ENCODE measurements around the gene LIPE.

Gene LIPE

GRCh38 chr19:42397263-42398166 is 29.7 kb downstream of the LIPE start:
- no peaks in the 10 kb centered on the region for H3K9me3 ChIP-seq (ENCODE audit: insufficient read depth, low read depth, low read length)
- H3K9ac ChIP-seq (ENCODE audit: low read depth, low read length, poor library complexity, severe bottlenecking): peak overlapping the region; percentile 89
- H3F3A ChIP-seq (ENCODE audit: low read depth): no peaks in the 10 kb centered on the region
- H3K79me2 ChIP-seq (ENCODE audit: insufficient read depth, low read length): peaks cover 15% of the 10 kb centered on the region; the same call in 1 of the 2 replicates
- H3K4me2 ChIP-seq (ENCODE audit: low read depth, low read length, poor library complexity, severe bottlenecking): peak overlapping the region; percentile 87
- peaks cover 22% of the 10 kb centered on the region for H3K4me1 ChIP-seq (ENCODE audit: insufficient read depth, low read length, poor library complexity, severe bottlenecking)
- H3K27me3 ChIP-seq (ENCODE audit: insufficient read depth, low read length, poor library complexity, severe bottlenecking): no peaks in the 10 kb centered on the region
- H3K36me3 ChIP-seq (ENCODE audit: insufficient read depth, low read length): no peaks in the 10 kb centered on the region
- no peaks in the 10 kb centered on the region for H3K9me2 ChIP-seq (replicated peaks; ENCODE audit: low read depth, low read length)
- H4K20me1 ChIP-seq (ENCODE audit: insufficient read depth, low read length, poor library complexity, severe bottlenecking): no peaks in the 10 kb centered on the region
- peak overlapping the region; percentile 88 for H2AFZ ChIP-seq (ENCODE audit: low read length)
- no peak for TF ChIP-seq EZH2phosphoT487 (IDR thresholded peaks at IDR 0.05; ENCODE audit: borderline replicate concordance)
- TF ChIP-seq, protein P1, sequence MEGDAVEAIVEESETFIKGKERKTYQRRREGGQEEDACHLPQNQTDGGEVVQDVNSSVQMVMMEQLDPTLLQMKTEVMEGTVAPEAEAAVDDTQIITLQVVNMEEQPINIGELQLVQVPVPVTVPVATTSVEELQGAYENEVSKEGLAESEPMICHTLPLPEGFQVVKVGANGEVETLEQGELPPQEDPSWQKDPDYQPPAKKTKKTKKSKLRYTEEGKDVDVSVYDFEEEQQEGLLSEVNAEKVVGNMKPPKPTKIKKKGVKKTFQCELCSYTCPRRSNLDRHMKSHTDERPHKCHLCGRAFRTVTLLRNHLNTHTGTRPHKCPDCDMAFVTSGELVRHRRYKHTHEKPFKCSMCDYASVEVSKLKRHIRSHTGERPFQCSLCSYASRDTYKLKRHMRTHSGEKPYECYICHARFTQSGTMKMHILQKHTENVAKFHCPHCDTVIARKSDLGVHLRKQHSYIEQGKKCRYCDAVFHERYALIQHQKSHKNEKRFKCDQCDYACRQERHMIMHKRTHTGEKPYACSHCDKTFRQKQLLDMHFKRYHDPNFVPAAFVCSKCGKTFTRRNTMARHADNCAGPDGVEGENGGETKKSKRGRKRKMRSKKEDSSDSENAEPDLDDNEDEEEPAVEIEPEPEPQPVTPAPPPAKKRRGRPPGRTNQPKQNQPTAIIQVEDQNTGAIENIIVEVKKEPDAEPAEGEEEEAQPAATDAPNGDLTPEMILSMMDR (conservative IDR thresholded peaks at IDR 0.05; ENCODE audit: low read length): no peak
- H3K4me3 ChIP-seq (ENCODE audit: low read length, poor library complexity, severe bottlenecking): peak overlapping the region; percentile 88

DNA sequence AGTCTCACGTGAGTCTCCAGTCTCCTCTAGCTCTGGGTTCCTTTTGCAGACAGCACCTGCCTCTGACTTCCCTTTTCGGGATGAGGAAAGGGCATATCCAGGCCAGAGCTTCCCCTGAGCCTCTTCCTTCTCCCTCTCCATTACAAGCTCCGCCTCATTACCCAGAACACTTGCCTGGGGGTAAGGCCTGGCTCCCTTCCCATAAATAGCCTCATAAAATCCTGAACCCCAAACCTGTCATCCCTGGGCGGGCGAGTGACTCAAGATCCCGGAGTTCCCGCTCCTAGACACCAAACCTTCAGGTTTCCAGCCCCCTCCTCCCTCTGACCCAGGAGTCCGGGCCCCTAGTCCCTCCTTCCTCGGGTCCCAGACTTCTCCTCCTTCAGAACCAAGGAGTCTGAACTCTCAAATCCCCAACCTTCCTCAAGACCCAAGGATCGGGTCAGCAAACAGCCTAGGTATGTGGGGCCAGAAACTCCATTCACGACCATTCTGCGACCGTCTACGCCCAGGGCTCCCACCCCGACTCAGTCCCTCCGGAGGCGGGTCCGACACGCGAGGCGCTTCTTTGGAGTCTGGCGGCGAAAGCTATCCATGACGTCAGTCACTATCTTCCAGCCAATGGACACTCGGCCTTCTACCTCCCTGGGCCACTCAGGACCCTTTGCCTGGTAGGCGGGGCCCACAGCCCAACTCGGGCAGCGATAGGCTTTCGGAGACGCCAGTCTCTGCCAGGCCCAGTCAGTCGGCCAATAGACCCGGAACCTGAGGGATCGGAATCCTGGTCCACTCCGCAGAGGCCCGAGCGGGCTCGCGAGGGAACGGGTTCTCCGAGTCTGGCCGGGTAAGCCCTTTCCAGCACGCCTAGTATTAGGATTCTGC is 30.6 kb downstream of the LIPE start:
- H3K4me1 ChIP-seq (ENCODE audit: insufficient read depth, low read length, poor library complexity, severe bottlenecking): peaks cover 22% of the 10 kb centered on the region
- H4K20me1 ChIP-seq (ENCODE audit: insufficient read depth, low read length, poor library complexity, severe bottlenecking): no peaks in the 10 kb centered on the region
- H3K36me3 ChIP-seq (ENCODE audit: insufficient read depth, low read length): no peaks in the 10 kb centered on the region
- H3K9ac ChIP-seq (ENCODE audit: low read depth, low read length, poor library complexity, severe bottlenecking): peak overlapping the region; percentile 89
- H3K79me2 ChIP-seq (ENCODE audit: insufficient read depth, low read length): peaks cover 15% of the 10 kb centered on the region; the same call in 1 of the 2 replicates
- H2AFZ ChIP-seq (ENCODE audit: low read length): peak overlapping the region; percentile 88
- H3K27me3 ChIP-seq (ENCODE audit: insufficient read depth, low read length, poor library complexity, severe bottlenecking): no peaks in the 10 kb centered on the region
- TF ChIP-seq, protein P1 (conservative IDR thresholded peaks at IDR 0.05; ENCODE audit: low read length): no peak
- TF ChIP-seq EZH2phosphoT487 (IDR thresholded peaks at IDR 0.05; ENCODE audit: borderline replicate concordance): no peak
- peak overlapping the region; percentile 87 for H3K4me2 ChIP-seq (ENCODE audit: low read depth, low read length, poor library complexity, severe bottlenecking)
- no peaks in the 10 kb centered on the region for H3K9me2 ChIP-seq (replicated peaks; ENCODE audit: low read depth, low read length)
- peak overlapping the region; percentile 88 for H3K4me3 ChIP-seq (ENCODE audit: low read length, poor library complexity, severe bottlenecking)
- H3K9me3 ChIP-seq (ENCODE audit: insufficient read depth, low read depth, low read length): no peaks in the 10 kb centered on the region
- H3F3A ChIP-seq (ENCODE audit: low read depth): no peaks in the 10 kb centered on the region

DNA sequence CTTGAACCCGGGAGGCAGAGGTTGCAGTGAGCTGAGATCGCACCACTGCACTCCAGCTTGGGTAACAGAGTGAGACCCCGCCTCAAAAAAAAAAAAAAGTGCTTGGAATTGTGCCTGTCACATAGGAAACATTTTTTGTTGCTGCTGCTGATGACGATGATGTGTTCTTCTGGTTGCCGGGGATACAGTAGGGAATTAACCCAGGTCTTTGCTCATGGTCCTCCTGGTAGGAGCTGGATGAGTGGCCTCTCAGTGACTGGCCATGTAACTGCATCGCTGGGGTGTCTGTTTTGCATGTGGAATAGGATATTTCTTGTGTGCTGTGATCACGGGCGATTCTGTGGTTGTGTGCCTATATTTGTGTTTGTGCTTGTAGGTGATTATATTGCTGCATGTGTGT is 32.4 kb downstream of the LIPE start:
- H4K20me1 ChIP-seq (ENCODE audit: insufficient read depth, low read length, poor library complexity, severe bottlenecking): no peaks in the 10 kb centered on the region
- TF ChIP-seq, protein P1 (conservative IDR thresholded peaks at IDR 0.05; ENCODE audit: low read length): no peak
- TF ChIP-seq EZH2phosphoT487 (IDR thresholded peaks at IDR 0.05; ENCODE audit: borderline replicate concordance): no peak
- no peaks in the 10 kb centered on the region for H3K36me3 ChIP-seq (ENCODE audit: insufficient read depth, low read length)
- no peaks in the 10 kb centered on the region for H3K9me3 ChIP-seq (ENCODE audit: insufficient read depth, low read depth, low read length)
- H3K4me2 ChIP-seq (ENCODE audit: low read depth, low read length, poor library complexity, severe bottlenecking): no peak overlapping the region
- H3F3A ChIP-seq (ENCODE audit: low read depth): no peaks in the 10 kb centered on the region
- H3K4me3 ChIP-seq (ENCODE audit: low read length, poor library complexity, severe bottlenecking): no peak overlapping the region
- H3K27me3 ChIP-seq (ENCODE audit: insufficient read depth, low read length, poor library complexity, severe bottlenecking): no peaks in the 10 kb centered on the region
- H3K79me2 ChIP-seq (ENCODE audit: insufficient read depth, low read length): peaks cover 15% of the 10 kb centered on the region; the same call in 1 of the 2 replicates
- no peaks in the 10 kb centered on the region for H3K9me2 ChIP-seq (replicated peaks; ENCODE audit: low read depth, low read length)
- peaks cover 16% of the 10 kb centered on the region for H3K4me1 ChIP-seq (ENCODE audit: insufficient read depth, low read length, poor library complexity, severe bottlenecking)
- H2AFZ ChIP-seq (ENCODE audit: low read length): no peak overlapping the region
- no peak overlapping the region for H3K9ac ChIP-seq (ENCODE audit: low read depth, low read length, poor library complexity, severe bottlenecking)
